Measurements from ENCODE around the gene PTTG1IP. TPM values are rescaled to one million over a fixed set of nuclear protein-coding genes. Genes with fewer than 3 reads are reported as not detected.

PTTG1IP gene
- 98.1 TPM for total RNA-seq

DNA sequence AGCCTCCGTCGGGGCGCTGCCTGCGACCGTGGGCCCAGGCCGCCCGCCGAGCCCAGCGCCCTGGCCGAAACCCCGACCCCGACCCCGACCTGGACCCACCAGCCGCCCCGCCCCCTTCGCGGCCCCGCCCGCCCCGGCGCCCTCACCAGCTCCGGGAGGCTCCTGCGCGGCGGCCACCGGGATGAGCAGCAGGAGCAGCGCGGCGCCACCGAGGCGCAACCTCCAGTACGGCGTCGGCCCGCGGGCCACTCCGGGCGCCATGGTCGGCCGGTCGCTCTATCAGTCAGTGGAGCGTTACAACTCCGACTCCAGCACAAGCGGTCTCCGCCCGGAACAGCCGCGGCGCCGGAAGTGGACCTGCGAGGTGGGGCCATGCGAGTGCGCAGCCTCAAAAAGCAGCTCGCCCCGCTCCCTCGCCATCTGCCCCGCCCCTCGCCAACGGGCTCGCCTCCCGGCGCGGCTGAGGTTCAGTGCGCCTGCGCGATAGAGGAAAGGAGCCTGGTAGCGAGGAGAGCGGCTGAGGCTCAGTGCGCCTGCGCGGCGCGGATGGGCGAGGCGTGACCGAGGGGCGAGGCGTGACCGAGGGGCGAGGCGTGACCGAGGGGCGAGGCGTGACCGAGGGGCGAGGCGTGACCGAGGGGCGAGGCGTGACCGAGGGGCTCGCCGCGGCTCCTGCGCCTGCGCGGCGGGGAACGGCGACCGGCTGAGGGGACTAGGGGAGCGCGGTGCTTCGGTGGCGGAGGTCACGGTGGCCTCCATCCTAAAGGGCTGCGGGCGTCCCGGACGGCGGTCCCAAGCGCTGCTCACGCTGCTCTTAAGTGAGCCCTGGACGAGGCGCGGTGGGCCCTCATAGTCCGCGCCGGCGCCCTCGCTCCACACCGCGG is at the start of gene PTTG1IP:
PTTG1IP (minus strand) TSS at position 335 of the 884 bp plus-strand sequence; CDS start at position 261, 74 bp downstream.
- Histone ChIP-seq H3K9me3 (ENCODE audit: control insufficient read depth in 3 of 3, low read length in 3 of 3) (no peaks in the 10 kb centered on the region), H3K4me1 (ENCODE audit: control insufficient read depth in 3 of 3, insufficient read depth in 3 of 3, low read length in 3 of 3) (peaks cover 54 to 62% (median 60%) of the 10 kb centered on the region in 3 donors), H3K9ac (ENCODE audit: low read depth in 1 of 3, low read length in 3 of 3) (peak within 1 kb of the TSS; percentile 75 to 92 (median 85)), H3K27me3 (ENCODE audit: control insufficient read depth in 3 of 3, insufficient read depth in 3 of 3, low read length in 3 of 3) (no peaks in the 10 kb centered on the region), H3K4me3 (ENCODE audit: low read length in 3 of 3) (peak within 1 kb of the TSS; percentile 72 to 86 (median 81)), H3K36me3 (ENCODE audit: control insufficient read depth in 3 of 3, insufficient read depth in 3 of 3, low read length in 3 of 3) (no peaks in the 10 kb centered on the region), H3K27ac (ENCODE audit: low read depth, low read length) (peak within 1 kb of the TSS; percentile 95)

- H3K4me1 ChIP-seq (ENCODE audit: control insufficient read depth in 3 of 3, insufficient read depth in 3 of 3, low read length in 3 of 3), result peaks cover 5 to 19% (median 7%) of the 10 kb centered on the region in 3 donors
- no peak overlapping the region for H3K9ac ChIP-seq (ENCODE audit: low read depth in 1 of 3, low read length in 3 of 3)
- H3K4me3 ChIP-seq (ENCODE audit: low read length in 3 of 3), result no peak overlapping the region
- H3K27ac ChIP-seq (ENCODE audit: low read depth, low read length), result no peak overlapping the region
- no peaks in the 10 kb centered on the region for H3K36me3 ChIP-seq (ENCODE audit: control insufficient read depth in 3 of 3, insufficient read depth in 3 of 3, low read length in 3 of 3)
- H3K9me3 ChIP-seq (ENCODE audit: control insufficient read depth in 3 of 3, low read length in 3 of 3), result no peaks in the 10 kb centered on the region
- peaks cover 40 to 49% (median 43%) of the 10 kb centered on the region in 3 donors for H3K27me3 ChIP-seq (ENCODE audit: control insufficient read depth in 3 of 3, insufficient read depth in 3 of 3, low read length in 3 of 3)
These were observed 48.4 kb upstream of the PTTG1IP start for GRCh38 chr21:44921928-44922327.

GRCh38 chr21:44920694-44921604 is 47.5 kb upstream of the PTTG1IP start, which contains the start of gene ITGB2:
Gene ITGB2 (minus strand): TSS chr21:44920899. CDS start chr21:44910782, 10,117 bp downstream.
- no peaks in the 10 kb centered on the region for H3K36me3 ChIP-seq (ENCODE audit: control insufficient read depth in 3 of 3, insufficient read depth in 3 of 3, low read length in 3 of 3)
- H3K4me1 ChIP-seq (ENCODE audit: control insufficient read depth in 3 of 3, insufficient read depth in 3 of 3, low read length in 3 of 3), result peaks cover 3 to 10% (median 5%) of the 10 kb centered on the region in 3 donors
- no peaks in the 10 kb centered on the region for H3K9me3 ChIP-seq (ENCODE audit: control insufficient read depth in 3 of 3, low read length in 3 of 3)
- H3K4me3 ChIP-seq (ENCODE audit: low read length in 3 of 3), result peak within 1 kb of the TSS; percentile 49 to 65 (median 62)
- peak within 1 kb of the TSS in 2 of 3 donors; percentile 16 to 38 for H3K9ac ChIP-seq (ENCODE audit: low read depth in 1 of 3, low read length in 3 of 3)
- peaks cover 32 to 44% (median 34%) of the 10 kb centered on the region in 3 donors for H3K27me3 ChIP-seq (ENCODE audit: control insufficient read depth in 3 of 3, insufficient read depth in 3 of 3, low read length in 3 of 3)
- no peak within 1 kb of the TSS for H3K27ac ChIP-seq (ENCODE audit: low read depth, low read length)

GRCh38 chr21:44919913-44920693 is 46.6 kb upstream of the PTTG1IP start:
- Histone ChIP-seq H3K9me3 (ENCODE audit: control insufficient read depth in 3 of 3, low read length in 3 of 3) (no peaks in the 10 kb centered on the region), H3K4me1 (ENCODE audit: control insufficient read depth in 3 of 3, insufficient read depth in 3 of 3, low read length in 3 of 3) (peaks cover 3 to 7% (median 5%) of the 10 kb centered on the region in 3 donors), H3K9ac (ENCODE audit: low read depth in 1 of 3, low read length in 3 of 3) (peak overlapping the region in 1 of 3 donors; percentile 16), H3K36me3 (ENCODE audit: control insufficient read depth in 3 of 3, insufficient read depth in 3 of 3, low read length in 3 of 3) (no peaks in the 10 kb centered on the region), H3K4me3 (ENCODE audit: low read length in 3 of 3) (peak overlapping the region; percentile 49 to 65 (median 62)), H3K27ac (ENCODE audit: low read depth, low read length) (no peak overlapping the region), H3K27me3 (ENCODE audit: control insufficient read depth in 3 of 3, insufficient read depth in 3 of 3, low read length in 3 of 3) (peaks cover 32 to 44% (median 34%) of the 10 kb centered on the region in 3 donors)

- H3K9me3 ChIP-seq (ENCODE audit: control insufficient read depth in 3 of 3, low read length in 3 of 3), result no peaks in the 10 kb centered on the region
- H3K27me3 ChIP-seq (ENCODE audit: control insufficient read depth in 3 of 3, insufficient read depth in 3 of 3, low read length in 3 of 3), result peaks cover 32 to 44% (median 34%) of the 10 kb centered on the region in 3 donors
- peaks cover 0 to 3% (median 3%) of the 10 kb centered on the region in 3 donors for H3K4me1 ChIP-seq (ENCODE audit: control insufficient read depth in 3 of 3, insufficient read depth in 3 of 3, low read length in 3 of 3)
- H3K4me3 ChIP-seq (ENCODE audit: low read length in 3 of 3), result peak overlapping the region in 1 of 3 donors; percentile 65
- no peak overlapping the region for H3K9ac ChIP-seq (ENCODE audit: low read depth in 1 of 3, low read length in 3 of 3)
- H3K27ac ChIP-seq (ENCODE audit: low read depth, low read length), result no peak overlapping the region
- H3K36me3 ChIP-seq (ENCODE audit: control insufficient read depth in 3 of 3, insufficient read depth in 3 of 3, low read length in 3 of 3), result no peaks in the 10 kb centered on the region
These were observed 45.8 kb upstream of the PTTG1IP start for GRCh38 chr21:44919111-44919912.

DNA sequence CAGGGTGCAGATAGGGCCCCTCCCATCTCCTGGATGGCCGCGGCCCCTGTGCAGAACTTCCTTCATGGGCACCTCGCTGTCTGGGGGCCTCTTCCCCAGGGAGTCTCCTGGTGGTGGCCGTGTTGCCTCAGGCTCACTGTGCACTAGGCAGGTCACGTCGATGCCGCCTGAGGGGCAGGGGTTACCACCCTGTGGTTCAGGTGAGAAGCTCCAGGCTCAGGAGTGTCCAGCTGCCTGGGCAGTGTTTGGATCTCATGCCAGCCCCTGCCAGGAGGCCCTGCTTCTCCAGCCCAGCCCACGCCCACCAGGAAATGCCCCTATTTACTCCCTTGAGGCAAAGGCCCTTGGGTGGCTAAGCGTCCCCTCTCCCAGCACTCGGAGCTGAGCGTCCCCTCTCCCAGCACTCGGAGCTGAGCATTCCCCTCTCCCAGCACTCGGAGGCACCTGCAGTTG is 45.1 kb upstream of the PTTG1IP start:
- Histone ChIP-seq H3K9ac (ENCODE audit: low read depth in 1 of 3, low read length in 3 of 3) (no peak overlapping the region), H3K36me3 (ENCODE audit: control insufficient read depth in 3 of 3, insufficient read depth in 3 of 3, low read length in 3 of 3) (no peaks in the 10 kb centered on the region), H3K4me1 (ENCODE audit: control insufficient read depth in 3 of 3, insufficient read depth in 3 of 3, low read length in 3 of 3) (peaks cover 0 to 5% (median 3%) of the 10 kb centered on the region in 3 donors), H3K4me3 (ENCODE audit: low read length in 3 of 3) (no peak overlapping the region), H3K9me3 (ENCODE audit: control insufficient read depth in 3 of 3, low read length in 3 of 3) (no peaks in the 10 kb centered on the region), H3K27ac (ENCODE audit: low read depth, low read length) (no peak overlapping the region), H3K27me3 (ENCODE audit: control insufficient read depth in 3 of 3, insufficient read depth in 3 of 3, low read length in 3 of 3) (peaks cover 32 to 44% (median 34%) of the 10 kb centered on the region in 3 donors)

- peaks cover 32 to 44% (median 34%) of the 10 kb centered on the region in 3 donors for H3K27me3 ChIP-seq (ENCODE audit: control insufficient read depth in 3 of 3, insufficient read depth in 3 of 3, low read length in 3 of 3)
These were observed 44.6 kb upstream of the PTTG1IP start for GRCh38 chr21:44918107-44918470.

DNA sequence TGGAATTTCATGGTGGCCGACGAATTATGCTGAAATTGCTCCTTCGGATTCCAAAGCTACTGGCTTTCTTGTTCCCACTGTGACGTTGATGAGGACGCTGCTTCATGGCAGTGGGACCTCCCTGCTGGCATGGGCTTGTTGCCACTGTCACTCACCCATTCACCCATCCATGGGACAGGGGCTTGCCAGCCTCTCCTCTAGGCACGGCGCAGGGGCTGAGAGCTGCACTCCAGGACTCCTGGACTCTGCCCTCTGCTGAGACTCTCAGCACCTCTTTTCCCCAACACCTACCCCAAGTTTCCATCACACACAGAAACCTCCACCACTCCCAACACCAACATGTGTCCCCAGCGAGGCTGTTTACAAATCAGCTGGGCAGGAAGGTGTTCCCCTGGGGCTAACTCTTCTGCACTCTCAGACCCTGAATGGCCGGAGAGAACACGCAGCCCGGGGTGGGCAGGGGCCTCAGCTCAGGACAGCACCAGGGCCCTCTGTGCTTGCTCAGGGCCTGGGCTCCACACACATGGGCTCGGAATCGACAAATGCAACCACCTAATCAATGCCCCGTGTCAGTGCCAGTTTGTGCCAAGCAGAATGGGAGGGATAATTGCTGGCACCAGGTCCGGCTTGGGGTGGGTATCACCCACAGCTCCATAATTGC is 44.1 kb upstream of the PTTG1IP start:
- Histone ChIP-seq H3K4me3 (ENCODE audit: low read length in 3 of 3) (no peak overlapping the region), H3K27me3 (ENCODE audit: control insufficient read depth in 3 of 3, insufficient read depth in 3 of 3, low read length in 3 of 3) (peaks cover 32 to 43% (median 34%) of the 10 kb centered on the region in 3 donors), H3K9ac (ENCODE audit: low read depth in 1 of 3, low read length in 3 of 3) (no peak overlapping the region), H3K27ac (ENCODE audit: low read depth, low read length) (no peak overlapping the region), H3K36me3 (ENCODE audit: control insufficient read depth in 3 of 3, insufficient read depth in 3 of 3, low read length in 3 of 3) (no peaks in the 10 kb centered on the region), H3K9me3 (ENCODE audit: control insufficient read depth in 3 of 3, low read length in 3 of 3) (no peaks in the 10 kb centered on the region), H3K4me1 (ENCODE audit: control insufficient read depth in 3 of 3, insufficient read depth in 3 of 3, low read length in 3 of 3) (peaks cover 0 to 11% (median 3%) of the 10 kb centered on the region in 3 donors)

More at GRCh38 chr21:44918107-44918470, 44.6 kb upstream of the PTTG1IP start:
- no peak overlapping the region for H3K4me3 ChIP-seq (ENCODE audit: low read length in 3 of 3)
- peaks cover 0 to 10% (median 3%) of the 10 kb centered on the region in 3 donors for H3K4me1 ChIP-seq (ENCODE audit: control insufficient read depth in 3 of 3, insufficient read depth in 3 of 3, low read length in 3 of 3)
- H3K36me3 ChIP-seq (ENCODE audit: control insufficient read depth in 3 of 3, insufficient read depth in 3 of 3, low read length in 3 of 3), result no peaks in the 10 kb centered on the region
- H3K27ac ChIP-seq (ENCODE audit: low read depth, low read length), result no peak overlapping the region
- H3K9ac ChIP-seq (ENCODE audit: low read depth in 1 of 3, low read length in 3 of 3), result no peak overlapping the region
- H3K9me3 ChIP-seq (ENCODE audit: control insufficient read depth in 3 of 3, low read length in 3 of 3), result no peaks in the 10 kb centered on the region
